Measurements from ENCODE around the gene RPL35. TPM values are rescaled to one million over a fixed set of nuclear protein-coding genes. Genes with fewer than 3 reads are reported as not detected.

Gene RPL35
- total RNA-seq: 3,172 and 3,391 TPM in 2 replicates

GRCh38 chr9:124861342-124862229 lies at the start of gene RPL35, which contains the start of gene ARPC5L:
Gene RPL35 (minus strand): TSS chr9:124861957. CDS start chr9:124861912, 45 bp downstream.
Gene ARPC5L (plus strand): TSS chr9:124862130. CDS start chr9:124869291, 7,161 bp downstream.
- no peaks in the 10 kb centered on the region for H3K27me3 ChIP-seq (ENCODE audit: control insufficient read depth, insufficient read depth, low read length)
- TF ChIP-seq, protein P1, sequence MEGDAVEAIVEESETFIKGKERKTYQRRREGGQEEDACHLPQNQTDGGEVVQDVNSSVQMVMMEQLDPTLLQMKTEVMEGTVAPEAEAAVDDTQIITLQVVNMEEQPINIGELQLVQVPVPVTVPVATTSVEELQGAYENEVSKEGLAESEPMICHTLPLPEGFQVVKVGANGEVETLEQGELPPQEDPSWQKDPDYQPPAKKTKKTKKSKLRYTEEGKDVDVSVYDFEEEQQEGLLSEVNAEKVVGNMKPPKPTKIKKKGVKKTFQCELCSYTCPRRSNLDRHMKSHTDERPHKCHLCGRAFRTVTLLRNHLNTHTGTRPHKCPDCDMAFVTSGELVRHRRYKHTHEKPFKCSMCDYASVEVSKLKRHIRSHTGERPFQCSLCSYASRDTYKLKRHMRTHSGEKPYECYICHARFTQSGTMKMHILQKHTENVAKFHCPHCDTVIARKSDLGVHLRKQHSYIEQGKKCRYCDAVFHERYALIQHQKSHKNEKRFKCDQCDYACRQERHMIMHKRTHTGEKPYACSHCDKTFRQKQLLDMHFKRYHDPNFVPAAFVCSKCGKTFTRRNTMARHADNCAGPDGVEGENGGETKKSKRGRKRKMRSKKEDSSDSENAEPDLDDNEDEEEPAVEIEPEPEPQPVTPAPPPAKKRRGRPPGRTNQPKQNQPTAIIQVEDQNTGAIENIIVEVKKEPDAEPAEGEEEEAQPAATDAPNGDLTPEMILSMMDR (IDR thresholded peaks at IDR 0.05; ENCODE audit: insufficient read depth, low read length, severe bottlenecking): peak; percentile 40
- peak within 1 kb of the TSS; percentile 98 for H3K4me3 ChIP-seq (ENCODE audit: low read depth, low read length)
- FAIRE-seq (no peak), DNase-seq (ENCODE audit: low read depth) (peak; percentile 79)
- H3K36me3 ChIP-seq (ENCODE audit: control insufficient read depth, insufficient read depth, low read length): peaks cover 35% of the 10 kb centered on the region

DNA sequence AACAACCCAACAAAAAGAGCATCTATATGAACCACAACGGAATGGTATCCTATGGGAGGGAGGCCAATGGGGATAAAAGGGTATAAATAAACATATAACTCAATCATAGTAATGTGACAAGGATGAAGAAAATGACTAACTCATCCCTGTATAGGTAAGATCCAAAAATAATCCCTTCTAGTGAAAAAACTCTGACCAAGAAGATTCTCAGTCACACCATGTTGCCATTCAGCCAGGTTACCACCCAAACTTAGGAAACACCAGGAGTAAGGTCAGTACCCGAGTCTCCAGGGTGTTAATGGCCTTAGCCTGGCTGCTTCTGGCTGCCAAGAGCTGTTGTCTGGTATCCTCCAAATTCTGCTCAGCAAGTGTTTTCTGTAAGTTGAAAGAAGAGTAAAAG lies 46.3 kb upstream of the RPL35 start:
- Histone ChIP-seq H3K27me3 (ENCODE audit: control insufficient read depth, insufficient read depth, low read length) (no peaks in the 10 kb centered on the region), H3K4me3 (ENCODE audit: low read depth, low read length) (no peak overlapping the region), H3K36me3 (ENCODE audit: control insufficient read depth, insufficient read depth, low read length) (peaks cover 3% of the 10 kb centered on the region)
- TF ChIP-seq, protein P1 (IDR thresholded peaks at IDR 0.05; ENCODE audit: insufficient read depth, low read length, severe bottlenecking): no peak
- no peak for FAIRE-seq
- DNase-seq (ENCODE audit: low read depth): no peak

DNA sequence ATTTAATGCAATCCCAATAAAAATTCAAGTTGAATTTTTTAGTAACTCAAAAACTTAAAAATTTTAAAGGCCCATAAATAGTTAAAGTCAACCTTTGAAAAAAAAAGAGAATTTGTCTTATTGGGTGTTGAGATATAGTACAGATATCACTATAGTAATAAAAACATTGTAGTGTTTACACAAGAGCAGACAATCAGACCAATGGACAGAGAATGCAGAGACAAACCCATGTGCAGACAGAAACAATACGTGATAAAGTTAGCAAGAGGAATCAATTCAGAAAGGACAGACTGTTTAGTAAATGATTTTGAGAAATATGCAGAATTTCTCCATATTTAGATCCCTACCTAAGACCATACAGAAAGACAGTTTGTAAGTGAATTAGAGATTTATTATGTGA lies 45.2 kb upstream of the RPL35 start:
- no peaks in the 10 kb centered on the region for H3K27me3 ChIP-seq (ENCODE audit: control insufficient read depth, insufficient read depth, low read length)
- DNase-seq (ENCODE audit: low read depth) (no peak), FAIRE-seq (no peak)
- no peak overlapping the region for H3K4me3 ChIP-seq (ENCODE audit: low read depth, low read length)
- TF ChIP-seq, protein P1 (IDR thresholded peaks at IDR 0.05; ENCODE audit: insufficient read depth, low read length, severe bottlenecking): no peak
- peaks cover 3% of the 10 kb centered on the region for H3K36me3 ChIP-seq (ENCODE audit: control insufficient read depth, insufficient read depth, low read length)

DNA sequence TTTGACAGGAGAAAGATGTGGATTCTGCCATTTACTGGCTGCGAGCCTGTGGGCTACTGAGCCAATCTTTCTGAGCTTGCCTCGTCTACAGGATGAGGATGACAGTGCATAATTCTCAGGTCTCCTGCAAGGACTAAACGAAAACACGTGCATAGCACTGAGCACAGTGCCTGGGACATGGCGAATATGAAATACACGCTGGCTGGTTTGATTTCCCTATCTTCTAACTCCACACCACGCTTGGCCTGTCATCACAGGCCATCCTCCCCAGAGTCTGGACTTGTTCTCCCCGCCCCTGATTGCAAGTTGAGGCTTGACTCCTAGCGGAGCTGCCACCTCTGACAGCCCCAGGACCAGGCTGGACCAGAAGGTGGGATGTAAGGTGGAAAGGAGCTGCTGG lies 38.1 kb upstream of the RPL35 start:
- peak; percentile 74 for DNase-seq (ENCODE audit: low read depth)
- no peak overlapping the region for H3K4me3 ChIP-seq (ENCODE audit: low read depth, low read length)
- H3K36me3 ChIP-seq (ENCODE audit: control insufficient read depth, insufficient read depth, low read length): peaks cover 7% of the 10 kb centered on the region
- TF ChIP-seq, protein P1 (IDR thresholded peaks at IDR 0.05; ENCODE audit: insufficient read depth, low read length, severe bottlenecking): no peak
- FAIRE-seq: no peak
- no peaks in the 10 kb centered on the region for H3K27me3 ChIP-seq (ENCODE audit: control insufficient read depth, insufficient read depth, low read length)

GRCh38 chr9:124897570-124898460 lies 36.1 kb upstream of the RPL35 start:
- Histone ChIP-seq H3K27me3 (ENCODE audit: control insufficient read depth, insufficient read depth, low read length) (no peaks in the 10 kb centered on the region), H3K4me3 (ENCODE audit: low read depth, low read length) (no peak overlapping the region), H3K36me3 (ENCODE audit: control insufficient read depth, insufficient read depth, low read length) (peaks cover 9% of the 10 kb centered on the region)
- no peak for FAIRE-seq
- TF ChIP-seq, protein P1 (IDR thresholded peaks at IDR 0.05; ENCODE audit: insufficient read depth, low read length, severe bottlenecking): no peak
- DNase-seq (ENCODE audit: low read depth): no peak

All from bronchial epithelial cell (primary cell).